IPS DF 6.9 (cell line): Measurements from ENCODE around the gene DCAF4.
A peak's percentile ranks its signal among the peaks of the same experiment; 100 is the strongest.

Experiments used
- DNase-seq: peaks from one replicate; pipeline ENCODE4 v3.0.0-alpha.2; 2013; ENCODE audit warnings: low read depth, low spot score
- H3K27ac ChIP-seq: one replicate; pipeline ENCODE4 v1.5.1; 2013; ENCODE audit warnings: low read length, control low read depth
- H3K27me3 ChIP-seq: 2 replicates; pipeline ENCODE4 v1.6.1; 2013; ENCODE audit warnings: mild to moderate bottlenecking, low read length; ENCODE audit not compliant: control insufficient read depth, insufficient read depth
- H3K36me3 ChIP-seq: 2 replicates; pipeline ENCODE4 v1.6.1; 2013; ENCODE audit warnings: low read length; ENCODE audit not compliant: control insufficient read depth, insufficient read depth
- H3K4me1 ChIP-seq: 2 replicates; pipeline ENCODE4 v1.6.1; 2013; ENCODE audit warnings: low read length; ENCODE audit not compliant: control insufficient read depth, insufficient read depth
- H3K4me3 ChIP-seq: 2 replicates; pipeline ENCODE4 v1.5.1; 2013; ENCODE audit warnings: mild to moderate bottlenecking, low read length
- H3K9me3 ChIP-seq: 2 replicates; pipeline ENCODE4 v1.6.1; 2013; ENCODE audit warnings: low read length, inconsistent platforms; ENCODE audit not compliant: control insufficient read depth, insufficient read depth
- WGBS: extraction: QIAGEN DNeasy Blood & Tissue Kit; methylation state at CpG from one replicate; pipeline ENCODE4 v1.1.7; 2013; ENCODE audit warnings: mixed read lengths, missing lambda C conversion rate; ENCODE audit not compliant: insufficient read length, insufficient coverage; 5-methylcytosine and 5-hydroxymethylcytosine counted together

Gene DCAF4

GRCh38 chr14:72909163-72909562 is 17.1 kb upstream of the DCAF4 start:
- no CpG with 5 or more reads among the region's 5 CpGs for WGBS
- Histone ChIP-seq H3K9me3 (no peaks in the 10 kb centered on the region), H3K27ac (no peak overlapping the region), H3K4me3 (no peak overlapping the region), H3K27me3 (no peaks in the 10 kb centered on the region), H3K36me3 (no peaks in the 10 kb centered on the region), H3K4me1 (peaks cover 2% of the 10 kb centered on the region)
- no peak for DNase-seq

GRCh38 chr14:72913809-72914208 is 12.5 kb upstream of the DCAF4 start:
- WGBS: 100% methylated on average over 1 of the region's 2 CpGs

GRCh38 chr14:72916174-72916573 is 10.1 kb upstream of the DCAF4 start:
- no peaks in the 10 kb centered on the region for H3K36me3 ChIP-seq
- no peak for DNase-seq
- WGBS: no CpG with 5 or more reads among the region's 6 CpGs
- H3K4me1 ChIP-seq: no peaks in the 10 kb centered on the region
- no peaks in the 10 kb centered on the region for H3K27me3 ChIP-seq
- no peak overlapping the region for H3K27ac ChIP-seq
- no peak overlapping the region for H3K4me3 ChIP-seq
- H3K9me3 ChIP-seq: no peaks in the 10 kb centered on the region

More at GRCh38 chr14:72913809-72914208, 12.5 kb upstream of the DCAF4 start:
- Histone ChIP-seq H3K27me3 (no peaks in the 10 kb centered on the region), H3K36me3 (no peaks in the 10 kb centered on the region), H3K4me3 (no peak overlapping the region), H3K4me1 (no peaks in the 10 kb centered on the region; the same call in 1 of the 2 replicates), H3K27ac (no peak overlapping the region), H3K9me3 (no peaks in the 10 kb centered on the region)
- DNase-seq: no peak

GRCh38 chr14:72917094-72917802 is 9.0 kb upstream of the DCAF4 start:
- Histone ChIP-seq H3K27ac (no peak overlapping the region), H3K4me1 (no peaks in the 10 kb centered on the region), H3K4me3 (no peak overlapping the region), H3K9me3 (no peaks in the 10 kb centered on the region), H3K36me3 (no peaks in the 10 kb centered on the region), H3K27me3 (no peaks in the 10 kb centered on the region)
- no CpG with 5 or more reads among the region's 9 CpGs for WGBS
- DNase-seq: no peak

- WGBS: no CpG with 5 or more reads among the region's 2 CpGs
- Histone ChIP-seq H3K27ac (no peak overlapping the region), H3K9me3 (no peaks in the 10 kb centered on the region), H3K4me3 (no peak overlapping the region), H3K36me3 (no peaks in the 10 kb centered on the region), H3K4me1 (no peaks in the 10 kb centered on the region), H3K27me3 (no peaks in the 10 kb centered on the region)
- DNase-seq: no peak
Measured at GRCh38 chr14:72920008-72920407, 6.3 kb upstream of the DCAF4 start.

- no peak for DNase-seq
- no peaks in the 10 kb centered on the region for H3K4me1 ChIP-seq
- H3K36me3 ChIP-seq: no peaks in the 10 kb centered on the region
- peaks cover 2% of the 10 kb centered on the region; the same call in 1 of the 2 replicates for H3K27me3 ChIP-seq
- H3K27ac ChIP-seq: no peak overlapping the region
- H3K9me3 ChIP-seq: no peaks in the 10 kb centered on the region
- H3K4me3 ChIP-seq: no peak overlapping the region
Measured at GRCh38 chr14:72921396-72921795, 4.9 kb upstream of the DCAF4 start.

GRCh38 chr14:72924337-72924736 is 1.9 kb upstream of the DCAF4 start:
- no peak for DNase-seq
- Histone ChIP-seq H3K4me3 (no peak overlapping the region), H3K27me3 (peaks cover 2% of the 10 kb centered on the region; the same call in 1 of the 2 replicates), H3K27ac (no peak overlapping the region), H3K4me1 (peaks cover 2% of the 10 kb centered on the region; the same call in 1 of the 2 replicates), H3K9me3 (no peaks in the 10 kb centered on the region), H3K36me3 (no peaks in the 10 kb centered on the region)
- no CpG with 5 or more reads among the region's 5 CpGs for WGBS

- H3K4me3 ChIP-seq: no peak overlapping the region
- DNase-seq: no peak
- no peak overlapping the region for H3K27ac ChIP-seq
- H3K36me3 ChIP-seq: no peaks in the 10 kb centered on the region
- peaks cover 2% of the 10 kb centered on the region for H3K4me1 ChIP-seq
- no peaks in the 10 kb centered on the region for H3K9me3 ChIP-seq
- peaks cover 2% of the 10 kb centered on the region; the same call in 1 of the 2 replicates for H3K27me3 ChIP-seq
- WGBS: no CpG with 5 or more reads among the region's 22 CpGs
Measured at GRCh38 chr14:72925171-72925759, 999 bp upstream of the DCAF4 start.

- no peaks in the 10 kb centered on the region for H3K9me3 ChIP-seq
- no peak overlapping the region for H3K27ac ChIP-seq
- no peak for DNase-seq
- no CpG with 5 or more reads among the region's 33 CpGs for WGBS
- peaks cover 2% of the 10 kb centered on the region; the same call in 1 of the 2 replicates for H3K27me3 ChIP-seq
- no peaks in the 10 kb centered on the region for H3K36me3 ChIP-seq
- H3K4me3 ChIP-seq: peak overlapping the region; percentile 36; the same call in 1 of the 2 replicates
- peaks cover 2% of the 10 kb centered on the region for H3K4me1 ChIP-seq
Measured at GRCh38 chr14:72925815-72926291, 411 bp upstream of the DCAF4 start.

GRCh38 chr14:72928872-72929271 is 2.6 kb downstream of the DCAF4 start:
- H3K4me3 ChIP-seq: no peak overlapping the region
- peaks cover 2% of the 10 kb centered on the region; the same call in 1 of the 2 replicates for H3K27me3 ChIP-seq
- WGBS: no CpG with 5 or more reads among the region's 21 CpGs
- H3K36me3 ChIP-seq: no peaks in the 10 kb centered on the region
- peaks cover 4% of the 10 kb centered on the region for H3K4me1 ChIP-seq
- no peaks in the 10 kb centered on the region for H3K9me3 ChIP-seq
- H3K27ac ChIP-seq: no peak overlapping the region
- DNase-seq: no peak
